ENCODE measurements around the gene SNCB. TPM values are rescaled to one million over a fixed set of nuclear protein-coding genes. Genes with fewer than 3 reads are reported as not detected.

Gene SNCB
- total RNA-seq, 1 donor from 2014 or later = 0.70 TPM

DNA sequence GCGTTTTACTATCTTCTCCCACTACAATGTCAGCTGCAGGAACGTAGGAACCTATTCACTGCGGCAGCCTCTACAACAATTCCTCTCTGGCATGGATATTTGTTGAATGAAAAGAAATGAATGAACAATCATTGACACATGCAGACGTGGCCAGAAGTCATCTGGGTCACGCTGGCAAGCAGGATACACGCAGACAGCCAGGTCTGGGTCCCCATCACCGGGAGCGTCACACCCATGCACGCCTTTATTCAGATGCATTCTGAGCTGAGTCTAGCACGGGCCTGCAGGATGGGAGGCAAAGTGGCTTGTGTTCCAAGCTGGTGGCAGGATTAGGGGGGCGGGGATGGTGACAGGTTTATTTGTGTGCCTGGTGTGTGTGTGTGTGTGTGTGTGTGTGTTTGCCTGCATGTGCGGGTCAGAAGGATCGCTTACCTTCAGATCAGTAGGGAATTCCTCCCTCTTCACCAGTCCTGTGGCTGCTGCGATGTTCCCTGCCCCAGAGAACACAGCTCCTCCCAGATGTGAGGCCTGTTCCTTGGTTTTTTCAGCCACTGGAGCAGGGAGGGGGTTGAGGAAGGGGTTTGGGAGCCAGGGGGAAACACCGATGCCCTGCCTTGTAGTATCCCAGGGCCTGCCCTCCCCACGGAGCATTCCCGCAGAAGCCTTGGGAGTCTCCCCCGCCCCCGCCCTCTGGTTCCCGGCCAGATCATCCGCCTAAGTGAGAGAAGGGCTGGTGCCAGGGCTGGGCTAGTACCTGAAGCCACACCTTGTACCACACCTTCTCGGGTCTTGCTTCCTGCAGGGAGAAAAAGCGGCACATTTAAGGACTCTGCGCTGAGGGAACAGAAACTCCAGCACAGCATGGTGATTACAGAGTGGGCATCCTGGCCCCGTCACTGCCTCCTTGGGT is 4.1 kb downstream of the SNCB start:
- no peak for DNase-seq (ENCODE audit: extremely low read depth, low read depth, low spot score)

DNA sequence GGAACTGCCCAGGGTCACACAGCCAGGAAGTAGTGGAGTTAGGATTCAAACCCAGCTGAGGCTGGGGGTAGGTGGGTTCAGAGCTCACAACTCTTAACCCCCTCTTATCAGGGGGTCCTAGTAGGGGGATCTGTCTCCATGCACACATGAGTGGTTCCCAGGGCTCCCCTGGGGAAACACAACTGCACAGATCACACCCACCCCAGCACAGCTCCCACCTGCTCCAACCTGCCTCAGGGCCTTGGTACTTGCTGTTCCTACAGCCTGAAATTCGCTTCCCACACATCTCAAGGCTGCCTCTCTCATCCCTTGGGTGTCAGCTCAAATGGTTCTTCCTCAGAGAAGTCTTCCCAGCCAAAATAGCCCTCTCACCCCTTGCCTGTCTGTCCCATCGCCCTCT is 4.8 kb downstream of the SNCB start:
- DNase-seq (ENCODE audit: extremely low read depth, low read depth, low spot score) = no peak

DNA sequence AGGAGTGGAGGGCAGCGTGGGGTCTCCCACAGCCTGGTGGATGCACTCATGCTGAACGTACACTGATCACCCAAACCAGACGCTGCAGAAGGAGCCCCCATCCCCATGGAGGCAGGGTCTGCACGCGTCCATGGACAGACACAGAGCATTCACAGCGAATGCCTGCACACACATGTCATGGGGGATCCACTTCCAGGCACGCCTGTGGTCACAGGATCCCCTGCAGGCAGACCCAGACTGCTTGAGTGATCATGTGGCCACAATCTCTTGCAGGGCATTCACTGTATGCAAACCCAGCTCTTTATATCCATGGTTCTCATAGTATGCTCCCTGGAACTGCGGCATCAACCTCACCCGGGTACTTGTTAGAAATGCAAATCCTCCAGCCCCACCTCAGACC is 5.4 kb downstream of the SNCB start:
- no peak for DNase-seq (ENCODE audit: extremely low read depth, low read depth, low spot score)

- no peak for DNase-seq (ENCODE audit: extremely low read depth, low read depth, low spot score)
Observed at GRCh38 chr5:176624142-176624541, 6.2 kb downstream of the SNCB start.

- DNase-seq (ENCODE audit: extremely low read depth, low read depth, low spot score) = no peak
Observed at GRCh38 chr5:176621661-176622079, 8.7 kb downstream of the SNCB start.

GRCh38 chr5:176620333-176620981 is 9.9 kb downstream of the SNCB start:
- no peak for DNase-seq (ENCODE audit: extremely low read depth, low read depth, low spot score)

- DNase-seq (ENCODE audit: extremely low read depth, low read depth, low spot score) = no peak
Observed at GRCh38 chr5:176619569-176620332, 10.6 kb downstream of the SNCB start.

GRCh38 chr5:176619203-176619568 is 11.1 kb downstream of the SNCB start:
- no peak for DNase-seq (ENCODE audit: extremely low read depth, low read depth, low spot score)

GRCh38 chr5:176618783-176619182 is 11.6 kb downstream of the SNCB start:
- no peak for DNase-seq (ENCODE audit: extremely low read depth, low read depth, low spot score)

- DNase-seq (ENCODE audit: extremely low read depth, low read depth, low spot score) = no peak
Observed at GRCh38 chr5:176616511-176616910, 13.8 kb downstream of the SNCB start.

GRCh38 chr5:176614805-176615478 is 15.4 kb downstream of the SNCB start:
- no peak for DNase-seq (ENCODE audit: extremely low read depth, low read depth, low spot score)

- DNase-seq (ENCODE audit: extremely low read depth, low read depth, low spot score) = no peak
Observed at GRCh38 chr5:176612855-176613254, 17.5 kb downstream of the SNCB start.

DNA sequence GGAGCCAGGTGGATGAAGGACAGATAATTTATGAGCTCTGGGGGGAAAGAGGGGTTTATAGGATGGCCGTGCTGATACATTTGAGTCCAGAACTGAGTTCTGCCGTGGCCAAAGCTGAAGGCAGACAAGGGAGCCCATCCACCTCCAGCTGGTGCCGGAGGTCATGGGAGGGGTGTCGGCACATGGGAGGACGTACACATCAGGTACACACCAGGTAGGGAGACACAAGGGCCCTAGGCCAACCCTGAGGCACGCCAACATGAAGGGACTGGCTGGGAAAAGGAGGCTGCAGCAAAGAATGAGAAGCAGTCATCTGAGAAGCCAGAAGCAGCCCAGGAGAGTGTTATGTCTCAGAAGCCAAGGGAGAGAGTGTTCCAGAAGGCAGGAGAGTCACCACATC is 18.3 kb downstream of the SNCB start:
- DNase-seq (ENCODE audit: extremely low read depth, low read depth, low spot score) = no peak

GRCh38 chr5:176611435-176611834 is 18.9 kb downstream of the SNCB start:
- peak; percentile 64 for DNase-seq (ENCODE audit: extremely low read depth, low read depth, low spot score)

DNA sequence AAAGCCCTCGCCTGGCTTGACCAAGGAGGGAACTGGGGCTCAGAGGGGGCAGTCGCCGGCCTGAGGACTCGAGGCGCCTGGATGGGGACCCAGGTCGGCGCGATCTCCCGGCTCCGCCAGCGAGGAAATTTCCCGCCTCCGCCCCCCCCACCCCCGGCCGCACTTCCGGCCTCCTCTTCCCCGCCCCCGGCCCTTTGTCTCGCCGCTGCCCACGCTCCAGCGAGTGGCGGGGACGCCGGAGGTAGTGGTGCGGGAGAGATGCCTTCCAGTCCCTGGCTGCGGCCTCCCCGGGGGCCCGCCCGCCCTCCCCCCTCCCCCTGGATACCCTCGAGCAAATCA is 19.9 kb downstream of the SNCB start:
- no peak for DNase-seq (ENCODE audit: extremely low read depth, low read depth, low spot score)

GRCh38 chr5:176609724-176610434 is 20.5 kb downstream of the SNCB start, which contains the start of gene GPRIN1:
Gene GPRIN1 (minus strand): TSS chr5:176610156. CDS start chr5:176599834, 10,322 bp downstream.
- DNase-seq (ENCODE audit: extremely low read depth, low read depth, low spot score) = no peak

GRCh38 chr5:176608937-176609723 is 21.2 kb downstream of the SNCB start:
- no peak for DNase-seq (ENCODE audit: extremely low read depth, low read depth, low spot score)

- DNase-seq (ENCODE audit: extremely low read depth, low read depth, low spot score) = no peak
Observed at GRCh38 chr5:176608142-176608705, 22.1 kb downstream of the SNCB start.

DNA sequence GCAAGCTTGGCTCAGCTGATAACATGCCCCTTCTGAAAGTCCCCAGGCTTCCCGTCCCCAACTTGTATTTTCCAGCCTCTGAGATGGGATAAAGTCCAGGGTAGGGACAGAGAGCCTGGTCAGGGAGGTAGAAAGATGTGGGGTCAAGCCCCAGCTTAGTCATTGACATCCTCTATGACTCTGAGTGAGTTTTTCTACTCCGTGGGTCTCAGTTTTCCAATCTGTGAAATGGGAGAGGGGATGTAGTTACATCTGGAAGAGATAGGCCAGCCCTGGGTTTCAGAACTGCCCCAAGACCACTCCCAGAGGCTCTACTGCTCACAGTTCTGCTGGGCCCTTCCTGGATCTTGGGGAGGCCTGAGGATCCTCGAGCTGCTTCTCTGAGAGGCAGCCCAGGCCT is 23.5 kb downstream of the SNCB start:
- no peak for DNase-seq (ENCODE audit: extremely low read depth, low read depth, low spot score)
